ENCODE data around the gene CHCHD3. TPM values are rescaled to one million over a fixed set of nuclear protein-coding genes. Genes with fewer than 3 reads are reported as not detected.

The CHCHD3 gene
- total RNA-seq, 1 experiment from 2014 or later = 89.9 TPM

DNA sequence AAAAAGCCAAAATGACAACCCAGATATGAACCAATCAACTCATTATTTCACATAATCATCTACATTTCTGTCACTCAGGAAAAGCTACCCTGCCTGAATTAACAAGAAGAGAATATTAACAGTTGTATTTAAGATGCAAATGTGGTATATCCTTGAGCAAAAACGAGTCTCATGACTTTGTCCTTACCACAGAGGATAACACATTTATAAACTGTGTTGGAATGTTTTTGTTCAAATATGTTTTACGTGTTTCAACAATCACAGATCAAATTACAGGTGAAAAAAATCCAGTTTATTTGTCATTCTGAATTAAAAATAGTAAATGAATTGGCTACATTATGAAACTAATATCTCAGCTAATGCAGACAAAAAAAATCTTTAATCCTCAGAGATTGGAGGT, 34.6 kb downstream of the CHCHD3 start:
- TF ChIP-seq CTCF (IDR thresholded peaks at IDR 0.05; ENCODE audit: unreplicated experiment) = no peak
- BruUV-seq (replicated peaks) = no TSS peak

DNA sequence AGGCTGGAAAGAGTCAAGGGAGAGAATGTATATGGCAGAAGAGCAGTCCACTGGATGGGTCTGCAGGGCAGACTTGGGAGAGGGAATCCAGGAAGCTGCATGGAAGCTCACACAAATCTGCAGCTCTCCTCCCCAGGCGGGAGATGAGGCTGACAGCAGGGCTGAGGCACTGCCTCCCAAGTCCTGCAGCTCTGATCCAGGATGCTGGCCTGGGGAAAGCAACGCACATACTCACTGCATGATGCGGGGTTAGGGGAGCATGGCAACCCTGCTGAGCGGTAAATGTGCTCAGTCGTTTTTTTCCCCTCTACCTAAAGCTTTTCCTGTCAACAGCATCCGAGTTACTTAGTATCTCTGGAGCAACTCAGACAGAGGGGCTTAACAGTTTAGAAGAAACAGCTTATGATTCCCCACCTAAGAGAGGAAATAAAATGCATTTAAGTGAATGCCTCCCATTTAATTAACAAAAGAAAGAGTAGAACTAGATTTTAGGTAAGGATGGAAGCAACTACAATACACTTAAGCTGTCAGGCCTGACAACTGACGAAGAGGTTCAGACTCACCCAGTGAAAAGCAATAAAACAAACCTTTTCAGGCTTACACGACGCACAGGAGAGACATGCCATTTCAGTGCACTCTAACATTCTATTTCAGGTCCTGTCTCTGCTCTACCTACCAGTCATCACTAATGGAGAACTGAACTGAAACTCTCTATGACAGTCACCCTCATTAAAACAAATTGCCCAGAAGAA, 37.0 kb downstream of the CHCHD3 start:
- CTCF ChIA-PET = no interaction called here
- intact Hi-C loops (cut with micrococcal nuclease; ENCODE audit: unreplicated experiment) = no loop called here
- no peak for TF ChIP-seq CTCF (IDR thresholded peaks at IDR 0.05; ENCODE audit: unreplicated experiment)
- H3K4me3 Mint-ChIP-seq (ENCODE audit: low read depth, unreplicated experiment) = no peak overlapping the region
- H3K4me1 Mint-ChIP-seq (ENCODE audit: low read depth, unreplicated experiment) = no peaks in the 10 kb centered on the region
- no peak for DNase-seq
- no peaks in the 10 kb centered on the region for H3K36me3 Mint-ChIP-seq (ENCODE audit: insufficient read depth, unreplicated experiment)
- BruUV-seq (replicated peaks) = no TSS peak
- no peaks in the 10 kb centered on the region for H3K27me3 Mint-ChIP-seq (ENCODE audit: unreplicated experiment)
- H3K9me3 Mint-ChIP-seq (ENCODE audit: low read depth, unreplicated experiment) = no peaks in the 10 kb centered on the region
- no peak overlapping the region for H3K27ac Mint-ChIP-seq (ENCODE audit: unreplicated experiment)

More for the DNA sequence above, 34.6 kb downstream of the CHCHD3 start:
- CTCF ChIA-PET = no interaction called here
- Mint-ChIP-seq H3K27ac (ENCODE audit: unreplicated experiment) (no peak overlapping the region), H3K36me3 (ENCODE audit: insufficient read depth, unreplicated experiment) (no peaks in the 10 kb centered on the region), H3K27me3 (ENCODE audit: unreplicated experiment) (no peaks in the 10 kb centered on the region), H3K4me3 (ENCODE audit: low read depth, unreplicated experiment) (no peak overlapping the region), H3K9me3 (ENCODE audit: low read depth, unreplicated experiment) (no peaks in the 10 kb centered on the region), H3K4me1 (ENCODE audit: low read depth, unreplicated experiment) (no peaks in the 10 kb centered on the region)
- no peak for DNase-seq
- intact Hi-C loops (cut with micrococcal nuclease; ENCODE audit: unreplicated experiment) = no loop called here

DNA sequence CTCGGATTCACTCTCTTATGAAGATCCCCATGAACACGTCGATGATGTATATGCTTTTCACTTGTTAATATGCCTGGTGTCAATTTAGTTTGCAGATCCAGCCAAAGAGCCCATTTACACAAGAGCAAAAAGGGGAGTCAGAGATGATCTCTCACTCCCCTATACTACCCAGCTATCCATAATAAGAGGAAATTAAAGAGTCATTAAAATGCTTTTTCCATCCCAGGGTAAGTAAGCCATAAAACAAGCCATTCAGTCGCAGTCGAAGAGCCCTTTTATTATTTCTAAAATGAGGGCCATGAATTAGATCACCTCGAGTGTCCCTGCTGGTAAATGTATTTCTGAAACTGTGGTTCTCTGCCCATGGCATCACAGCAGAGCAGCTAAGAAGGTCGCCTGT, 41.2 kb downstream of the CHCHD3 start:
- no peaks in the 10 kb centered on the region for H3K4me1 Mint-ChIP-seq (ENCODE audit: low read depth, unreplicated experiment)
- H3K27ac Mint-ChIP-seq (ENCODE audit: unreplicated experiment) = no peak overlapping the region
- intact Hi-C loops (cut with micrococcal nuclease; ENCODE audit: unreplicated experiment) = no loop called here
- H3K27me3 Mint-ChIP-seq (ENCODE audit: unreplicated experiment) = no peaks in the 10 kb centered on the region
- BruUV-seq (replicated peaks) = no TSS peak
- no peak for DNase-seq
- CTCF ChIA-PET = interaction anchor here (1.0 kb wide), 1 partner anchor 37 kb away, joined by 5 read pairs; no protein-coding TSS in a partner anchor
- no peaks in the 10 kb centered on the region for H3K9me3 Mint-ChIP-seq (ENCODE audit: low read depth, unreplicated experiment)
- no peaks in the 10 kb centered on the region for H3K36me3 Mint-ChIP-seq (ENCODE audit: insufficient read depth, unreplicated experiment)
- TF ChIP-seq CTCF (IDR thresholded peaks at IDR 0.05; ENCODE audit: unreplicated experiment) = no peak
- no peak overlapping the region for H3K4me3 Mint-ChIP-seq (ENCODE audit: low read depth, unreplicated experiment)

DNA sequence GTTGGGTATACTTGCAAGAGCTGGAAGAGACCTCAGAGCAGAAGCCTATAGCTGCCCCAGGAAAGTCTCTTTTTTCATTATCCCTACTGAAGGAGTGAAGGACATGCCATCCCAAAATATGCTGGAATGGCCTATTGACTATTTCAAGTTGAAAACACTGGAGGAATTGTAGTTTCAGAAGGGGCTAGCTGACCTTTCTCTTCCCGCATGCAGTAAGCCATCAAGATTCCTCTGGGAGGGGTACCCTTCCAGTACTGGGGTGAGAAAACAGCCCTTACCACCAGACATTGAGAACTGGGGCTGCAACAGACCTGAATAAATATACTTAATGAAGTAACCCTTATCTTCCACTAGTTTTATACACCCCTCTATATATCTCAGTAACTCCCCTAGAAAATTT, 41.7 kb downstream of the CHCHD3 start:
- TF ChIP-seq CTCF (IDR thresholded peaks at IDR 0.05; ENCODE audit: unreplicated experiment) = no peak
- Mint-ChIP-seq H3K4me3 (ENCODE audit: low read depth, unreplicated experiment) (no peak overlapping the region), H3K36me3 (ENCODE audit: insufficient read depth, unreplicated experiment) (peaks cover 1% of the 10 kb centered on the region), H3K27me3 (ENCODE audit: unreplicated experiment) (no peaks in the 10 kb centered on the region), H3K4me1 (ENCODE audit: low read depth, unreplicated experiment) (no peaks in the 10 kb centered on the region), H3K27ac (ENCODE audit: unreplicated experiment) (no peak overlapping the region), H3K9me3 (ENCODE audit: low read depth, unreplicated experiment) (no peaks in the 10 kb centered on the region)
- DNase-seq = no peak
- BruUV-seq (replicated peaks) = no TSS peak
- CTCF ChIA-PET = no interaction called here
- intact Hi-C loops (cut with micrococcal nuclease; ENCODE audit: unreplicated experiment) = no loop called here

Data from Calu3 (cell line).